ENCODE data around the gene LENG9.

GRCh38 chr19:54415901-54416673 lies 47.5 kb downstream of the LENG9 start:
- no peak for TF ChIP-seq EZH2 (IDR thresholded peaks at IDR 0.05; ENCODE audit: borderline replicate concordance)
- TF ChIP-seq CTCF (IDR thresholded peaks at IDR 0.05; ENCODE audit: poor library complexity): no peak
- no peak for TF ChIP-seq EZH2phosphoT487 (IDR thresholded peaks at IDR 0.05; ENCODE audit: low read depth, severe bottlenecking, unreplicated experiment)

Measured in hepatocyte (in vitro differentiated cells).